Heart left ventricle (tissue), 13 donors: ENCODE measurements around the gene ING4.

ENCODE experiments used
- CTCF ChIP-seq, 12 donors: fragments of 200-600 bp; sonication (generic) in 4 of 12; IDR thresholded peaks; one replicate each; pipeline versions ENCODE4 v1.5.0 to v1.8.0; 2018 to 2022; ENCODE audit warnings: antibody characterized with exemption in 12 of 12, mild to moderate bottlenecking in 5 of 12
- POLR2A ChIP-seq, 2 donors: fragments of 450-650 bp; IDR thresholded peaks; one replicate each; pipeline ENCODE4 v1.6.1; 2017; ENCODE audit warnings: antibody characterized with exemption in 2 of 2, mild to moderate bottlenecking in 2 of 2, moderate library complexity in 2 of 2
- donor health status: ischemic (EF 13 %, LVEDD 7.1; RV severe dilation, severe dysfunction).
- donor health status: DM: no; HTN: yes; CAD: no.
- donor health status: DM: no; HTN: no; CAD: no.
- donor health status: ischemic (EF 25% LVEDD 6.9; RV normal size, moderate dysfunction).
- donor health status: ischemic (EF 25% LVEDD 5.7; RV mildly dilated, moderate dysfunction).
- donor health status: ischemic (EF 35%, LVEDD 5.7; RV mildly dilated, moderate dysfunction).
- donor health status: nonischemic (EF 11% LVEDD 7.7; RV severe dilation, severe dysfunction).
- donor health status: DM: yes; HTN: yes; CAD: no.
- donor health status: PGD.
- donor health status: ischemic (EF 29% LVEDD 5.4; RV normal size, mild dysfunction).
- donor health status: nonischemic (EF 23%, LVEDD 6.1; RV moderate dilation, normal function).

GRCh38 chr12:6612652-6613014 lies 50.3 kb downstream of the ING4 start:
- TF ChIP-seq CTCF (IDR thresholded peaks at IDR 0.05) (no peak), POLR2A (IDR thresholded peaks at IDR 0.05) (no peak)
